ENCODE data around the gene DVL2. TPM values are rescaled to one million over a fixed set of nuclear protein-coding genes. Genes with fewer than 3 reads are reported as not detected.
A peak's percentile ranks its signal among the peaks of the same experiment; 100 is the strongest.

The DVL2 gene
- total and polyA plus RNA-seq, 8 donors: 9.6 to 26.9 (median 16.0) TPM

DNA sequence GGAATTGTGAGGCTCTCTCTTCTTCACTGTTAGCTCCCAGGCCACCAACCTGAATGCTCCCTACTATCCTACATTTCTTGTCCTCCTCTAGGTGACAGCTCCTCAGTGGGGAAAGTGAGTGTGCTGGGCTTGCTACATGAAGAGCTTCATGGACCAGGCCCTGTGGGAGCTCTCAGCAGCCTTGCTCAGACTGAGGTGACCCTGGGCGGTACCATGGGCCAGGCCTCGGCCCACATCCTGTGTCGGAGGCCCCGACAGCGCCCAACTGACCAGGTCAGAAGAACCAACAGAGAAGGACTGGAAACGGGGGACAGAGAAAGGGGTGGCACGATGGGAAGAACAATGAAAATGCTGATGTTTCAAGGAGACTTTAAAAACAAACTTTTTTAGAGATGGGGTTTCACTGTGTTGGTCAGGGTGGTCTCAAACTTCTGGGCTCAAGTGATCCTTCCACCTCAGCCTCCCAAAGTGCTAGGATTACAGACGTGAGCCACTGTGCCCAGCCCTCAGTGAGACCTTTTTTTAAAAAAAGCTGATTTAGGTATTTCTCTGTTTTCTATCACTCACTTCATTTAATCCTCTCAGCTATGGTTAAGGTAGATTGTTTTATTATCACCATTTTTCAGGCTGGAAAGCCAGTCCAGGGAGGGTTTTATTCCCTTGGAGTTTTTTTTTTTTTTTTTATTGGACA, 22.6 kb upstream of the DVL2 start:
- TF ChIP-seq, protein P1, sequence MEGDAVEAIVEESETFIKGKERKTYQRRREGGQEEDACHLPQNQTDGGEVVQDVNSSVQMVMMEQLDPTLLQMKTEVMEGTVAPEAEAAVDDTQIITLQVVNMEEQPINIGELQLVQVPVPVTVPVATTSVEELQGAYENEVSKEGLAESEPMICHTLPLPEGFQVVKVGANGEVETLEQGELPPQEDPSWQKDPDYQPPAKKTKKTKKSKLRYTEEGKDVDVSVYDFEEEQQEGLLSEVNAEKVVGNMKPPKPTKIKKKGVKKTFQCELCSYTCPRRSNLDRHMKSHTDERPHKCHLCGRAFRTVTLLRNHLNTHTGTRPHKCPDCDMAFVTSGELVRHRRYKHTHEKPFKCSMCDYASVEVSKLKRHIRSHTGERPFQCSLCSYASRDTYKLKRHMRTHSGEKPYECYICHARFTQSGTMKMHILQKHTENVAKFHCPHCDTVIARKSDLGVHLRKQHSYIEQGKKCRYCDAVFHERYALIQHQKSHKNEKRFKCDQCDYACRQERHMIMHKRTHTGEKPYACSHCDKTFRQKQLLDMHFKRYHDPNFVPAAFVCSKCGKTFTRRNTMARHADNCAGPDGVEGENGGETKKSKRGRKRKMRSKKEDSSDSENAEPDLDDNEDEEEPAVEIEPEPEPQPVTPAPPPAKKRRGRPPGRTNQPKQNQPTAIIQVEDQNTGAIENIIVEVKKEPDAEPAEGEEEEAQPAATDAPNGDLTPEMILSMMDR (IDR thresholded peaks at IDR 0.05): no peak
- ATAC-seq: no peak
- no peak for FAIRE-seq
- intact Hi-C loops (cut with DNase I): no loop called here
- Histone ChIP-seq H3K4me3 (no peak overlapping the region), H3K36me3 (peaks cover 4 to 21% (median 6%) of the 10 kb centered on the region in 3 donors), H3K9me3 (no peaks in the 10 kb centered on the region), H3K27me3 (no peaks in the 10 kb centered on the region), H3K4me1 (peaks cover 5 to 16% (median 6%) of the 10 kb centered on the region in 3 donors), H3K27ac (no peak overlapping the region)
- WGBS, 2 donors: 87% methylated on average over 8 of the region's 8 CpGs
- DNase-seq: no peak

DNA sequence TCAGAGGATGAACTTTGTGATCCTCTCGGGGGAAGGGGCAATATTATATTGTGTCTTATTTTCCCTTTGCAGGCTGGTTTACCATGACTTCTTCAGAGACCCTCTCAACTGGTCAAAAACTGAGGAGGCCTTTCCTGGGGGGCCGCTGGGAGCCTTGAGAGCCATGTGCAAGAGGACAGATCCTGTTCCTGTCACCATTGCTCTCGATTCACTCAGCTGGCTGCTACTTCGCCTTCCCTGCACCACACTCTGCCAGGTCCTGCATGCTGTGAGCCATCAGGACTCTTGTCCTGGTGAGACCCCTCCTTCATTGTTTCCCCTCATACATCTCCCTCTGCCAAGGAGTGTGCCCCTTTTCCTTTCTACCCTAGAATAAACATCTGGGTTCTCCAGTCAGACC, 20.2 kb upstream of the DVL2 start:
- Histone ChIP-seq H3K4me1 (peaks cover 5 to 25% (median 10%) of the 10 kb centered on the region in 3 donors), H3K36me3 (peaks cover 4 to 21% (median 6%) of the 10 kb centered on the region in 3 donors), H3K27me3 (no peaks in the 10 kb centered on the region), H3K27ac (no peak overlapping the region), H3K9me3 (no peaks in the 10 kb centered on the region), H3K4me3 (no peak overlapping the region)
- FAIRE-seq (no peak), ATAC-seq (no peak), DNase-seq (no peak)
- 86 to 90% methylated on average over 4 of the region's 4 CpGs for WGBS, 2 donors
- intact Hi-C loops (cut with DNase I): no loop called here
- TF ChIP-seq, protein P1 (IDR thresholded peaks at IDR 0.05): no peak

DNA sequence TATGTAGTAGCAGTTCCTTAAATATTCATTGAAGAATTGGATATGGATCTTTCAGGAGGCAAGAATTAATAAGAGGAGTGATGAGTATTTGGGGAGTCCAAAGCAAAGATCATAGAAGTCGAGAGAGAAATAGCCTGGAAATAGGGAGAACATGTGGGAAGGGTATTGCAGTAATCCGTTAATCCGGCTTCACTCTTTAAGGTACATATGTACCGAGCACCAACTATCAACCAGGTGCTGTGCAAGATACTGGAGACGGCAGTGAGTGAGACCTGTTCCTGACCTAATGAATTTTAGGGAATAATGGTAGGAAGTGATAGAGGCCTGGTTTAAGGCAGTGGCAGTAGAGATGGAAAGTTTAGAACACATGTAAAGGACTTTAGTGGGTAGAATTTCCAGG, 18.8 kb upstream of the DVL2 start:
- Histone ChIP-seq H3K4me3 (peak overlapping the region in 2 of 4 donors; percentile 95 to 97), H3K36me3 (peaks cover 4 to 21% (median 6%) of the 10 kb centered on the region in 3 donors), H3K4me1 (peaks cover 8 to 27% (median 11%) of the 10 kb centered on the region in 3 donors), H3K27me3 (no peaks in the 10 kb centered on the region), H3K9me3 (no peaks in the 10 kb centered on the region), H3K27ac (peak overlapping the region; percentile 99 to 100 (median 100))
- intact Hi-C loops (cut with DNase I): no loop called here
- DNase-seq (no peak), FAIRE-seq (no peak), ATAC-seq (no peak)
- TF ChIP-seq, protein P1 (IDR thresholded peaks at IDR 0.05): no peak
- 43 to 51% methylated on average over 5 of the region's 5 CpGs for WGBS, 2 donors

DNA sequence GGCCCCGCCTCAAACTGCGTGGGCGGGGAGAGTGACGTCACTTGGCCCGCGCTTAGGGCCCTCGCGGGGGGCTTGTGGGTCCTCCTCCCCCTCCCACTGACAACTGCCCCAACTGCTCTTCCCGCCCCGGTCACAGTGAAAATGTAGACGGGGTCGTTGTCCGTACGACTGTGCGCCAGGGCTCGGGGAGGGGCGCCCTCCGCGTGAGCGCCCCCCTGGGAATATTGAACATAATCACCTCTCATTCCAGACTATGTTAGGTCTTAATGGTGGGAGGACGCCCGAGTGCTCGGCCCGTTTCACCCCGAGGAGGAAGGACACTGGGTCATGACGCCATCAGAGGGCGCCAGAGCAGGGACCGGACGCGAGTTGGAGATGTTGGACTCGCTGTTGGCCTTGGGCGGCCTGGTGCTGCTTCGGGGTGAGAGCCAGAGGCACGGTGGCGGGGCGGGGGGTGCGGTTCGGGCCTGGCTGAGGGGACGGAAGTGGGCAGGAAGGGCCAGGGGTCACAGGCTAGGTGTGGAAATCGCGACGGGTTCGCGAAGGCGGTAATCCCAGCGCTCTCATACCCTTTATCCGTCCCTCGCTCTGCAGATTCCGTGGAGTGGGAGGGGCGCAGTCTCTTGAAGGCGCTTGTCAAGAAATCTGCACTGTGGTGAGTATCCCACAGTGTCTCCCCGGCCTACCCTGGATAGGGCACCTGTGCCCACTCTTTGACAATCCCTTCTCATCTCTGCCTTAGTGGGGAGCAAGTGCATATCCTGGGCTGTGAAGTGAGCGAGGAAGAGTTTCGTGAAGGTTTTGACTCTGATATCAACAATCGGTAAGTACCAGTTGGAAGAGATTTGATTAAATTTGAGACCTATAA, 18.1 kb upstream of the DVL2 start, which contains the start of gene ELP5:
Gene ELP5, plus strand, starts transcription at position 40 of the 868 bp plus-strand sequence. Its CDS starts 336 bp downstream, at position 376.
- no peaks in the 10 kb centered on the region for H3K27me3 ChIP-seq
- intact Hi-C loops (cut with DNase I): no loop called here
- H3K4me1 ChIP-seq: peaks cover 8 to 27% (median 11%) of the 10 kb centered on the region in 3 donors
- H3K9me3 ChIP-seq: no peaks in the 10 kb centered on the region
- H3K27ac ChIP-seq: peak within 1 kb of the TSS; percentile 99 to 100 (median 100)
- peak within 1 kb of the TSS; percentile 86 to 97 (median 90) for H3K4me3 ChIP-seq
- peaks cover 0 to 20% (median 6%) of the 10 kb centered on the region in 3 donors for H3K36me3 ChIP-seq
- TF ChIP-seq, protein P1 (IDR thresholded peaks at IDR 0.05): no peak
- peak; percentile 75 to 84 (median 80) for ATAC-seq
- 1% methylated on average over 48 to 55 of the region's 55 CpGs for WGBS, 2 donors
- DNase-seq: peak; percentile 93 to 98 (median 94)
- FAIRE-seq: no peak

All from pancreas (tissue), 10 donors.